Brain pericyte (primary cell): ENCODE measurements around the gene SLC35E2B.
A peak's percentile ranks its signal among the peaks of the same experiment; 100 is the strongest.
"Not testable (repeated sequence)": the region's sequence is repeated elsewhere in the genome, so short reads cannot be mapped to it uniquely, and the experiment has no call there.

Source experiments
- DNase-seq: peaks from one replicate; pipeline ENCODE4 v3.0.0-alpha.2; 2012; ENCODE audit warnings: low read depth, low spot score

SLC35E2B gene

GRCh38 chr1:1674806-1675205 lies 17.8 kb downstream of the SLC35E2B start:
- not testable (repeated sequence) for DNase-seq

GRCh38 chr1:1672181-1672965 lies 20.2 kb downstream of the SLC35E2B start:
- no peak for DNase-seq

DNA sequence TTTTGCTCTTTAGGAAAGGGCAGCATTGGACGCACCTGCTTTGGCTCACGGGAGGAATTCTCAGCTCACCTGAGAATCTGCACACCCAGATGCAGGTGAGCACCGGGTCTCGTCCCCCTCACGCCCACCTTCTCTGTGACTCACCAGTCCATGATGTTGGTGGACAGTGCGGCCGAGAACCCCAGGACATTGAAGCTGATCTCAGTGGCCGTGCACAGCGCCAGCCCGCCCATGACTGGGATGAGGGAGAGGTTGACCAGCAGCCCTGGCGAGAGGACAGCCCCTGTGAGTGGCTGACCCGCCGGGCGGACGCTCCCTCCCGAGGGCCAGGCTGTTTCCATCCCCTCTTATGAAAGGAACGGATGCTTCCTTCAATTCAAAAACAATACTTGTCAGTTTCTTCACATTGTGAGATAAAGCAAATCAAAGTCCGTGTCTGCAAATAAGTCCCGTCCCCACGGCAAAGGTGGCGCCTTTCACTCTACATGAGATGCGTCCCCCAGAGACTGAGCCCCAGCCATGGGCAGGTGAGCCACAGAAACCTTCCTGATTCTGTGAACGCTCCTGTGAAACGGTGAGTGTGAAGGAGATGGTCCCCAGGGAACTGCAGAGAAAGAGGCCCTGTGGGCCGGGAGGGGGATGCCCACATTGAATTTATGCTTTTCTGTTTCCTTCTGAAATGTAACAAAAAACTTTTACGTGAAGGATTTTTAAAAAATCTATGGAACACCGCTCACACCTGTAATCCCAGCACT lies 21.1 kb downstream of the SLC35E2B start:
- no peak for DNase-seq

GRCh38 chr1:1670866-1671265 lies 21.7 kb downstream of the SLC35E2B start:
- DNase-seq = no peak

DNA sequence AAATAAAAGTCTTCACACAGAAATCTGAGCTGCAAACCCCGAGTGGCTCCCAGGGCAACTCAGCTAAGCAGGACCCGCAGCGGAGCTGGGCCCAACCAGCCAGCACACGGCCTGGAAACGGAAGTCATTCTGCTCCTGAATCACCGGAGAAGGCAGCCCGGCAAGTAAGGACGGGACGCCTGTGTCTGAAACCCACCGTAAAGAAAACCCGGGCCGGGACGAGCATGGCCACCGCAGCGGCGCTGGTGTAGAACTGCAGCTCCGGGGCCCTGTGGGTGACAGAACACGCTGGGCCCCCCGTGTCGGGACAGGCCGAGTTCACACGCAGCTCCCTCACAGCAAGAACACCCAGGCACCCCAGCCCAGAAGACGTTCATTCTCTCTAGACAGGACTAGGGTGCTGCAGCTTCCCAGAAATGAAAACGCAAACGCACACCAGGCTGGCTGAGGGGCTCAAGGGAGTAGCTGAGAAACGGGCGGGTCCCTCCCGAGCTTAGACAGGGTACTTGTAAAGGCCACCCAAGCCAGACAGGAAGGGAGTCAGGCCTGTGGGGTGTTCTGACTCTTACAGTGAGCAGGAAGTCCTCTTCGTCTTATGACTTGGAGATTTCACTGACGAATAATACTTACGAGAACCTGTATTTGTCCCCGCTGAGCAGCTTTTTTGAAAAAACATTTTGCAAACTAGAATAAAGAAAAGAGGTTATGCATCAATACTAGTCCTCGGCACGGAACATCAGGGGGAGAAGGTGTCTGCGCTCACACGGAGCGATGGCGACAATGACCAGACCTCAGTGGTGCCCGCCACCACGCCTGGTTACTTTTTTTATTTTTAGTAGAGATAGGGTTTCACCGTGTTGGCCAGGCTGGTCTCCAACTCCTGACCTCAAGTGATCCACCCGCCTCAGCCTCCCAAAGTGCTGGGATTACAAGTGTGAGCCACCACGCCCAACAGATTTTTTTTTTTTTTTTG lies 22.8 kb downstream of the SLC35E2B start:
- DNase-seq = no peak

DNA sequence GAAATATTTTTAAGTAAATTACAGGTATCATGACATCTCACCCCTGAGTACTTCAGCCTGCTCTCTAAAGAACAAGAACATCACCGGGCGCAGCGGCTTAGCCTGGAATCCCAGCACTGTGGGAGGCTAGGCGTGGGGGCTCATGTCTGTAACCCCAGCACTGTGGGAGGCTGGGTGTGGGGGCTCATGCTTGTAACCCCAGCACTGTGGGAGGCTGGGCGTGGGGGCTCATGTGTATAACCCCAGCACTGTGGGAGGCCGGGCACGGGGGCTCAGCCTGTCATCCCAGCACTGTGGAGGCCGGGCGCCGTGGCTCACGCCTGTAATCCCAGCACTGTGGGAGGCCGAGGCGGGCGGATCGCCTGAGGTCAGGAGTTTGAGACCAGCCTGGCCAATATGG lies 26.1 kb downstream of the SLC35E2B start:
- no peak for DNase-seq

DNA sequence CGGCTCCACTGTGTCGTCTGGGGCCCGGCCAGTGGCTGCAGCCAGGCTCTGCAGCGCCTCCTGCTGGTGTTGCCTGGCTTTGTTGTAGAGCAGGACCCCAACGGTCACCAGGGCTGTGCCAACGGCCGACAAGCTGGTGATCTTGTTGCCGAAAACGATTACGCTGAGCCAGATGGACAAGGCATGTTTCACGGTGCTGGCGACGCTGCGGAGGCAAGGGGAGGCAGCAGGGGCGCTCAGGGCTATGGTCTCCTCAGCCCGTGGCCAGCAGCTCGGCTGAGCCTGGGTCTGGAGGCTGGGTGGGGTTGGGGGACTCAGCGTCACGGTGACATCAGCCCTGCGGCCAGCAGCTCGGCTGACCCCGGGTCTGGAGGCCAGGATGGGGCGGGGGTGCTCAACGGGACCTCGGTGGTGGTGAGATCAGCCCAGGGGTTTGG lies 26.8 kb downstream of the SLC35E2B start:
- DNase-seq = no peak

GRCh38 chr1:1664941-1665814 lies 27.4 kb downstream of the SLC35E2B start:
- DNase-seq = no peak

- DNase-seq = not testable (repeated sequence)
Observed at GRCh38 chr1:1664318-1664717, 28.3 kb downstream of the SLC35E2B start.

- DNase-seq = not testable (repeated sequence)
Observed at GRCh38 chr1:1662830-1663560, 29.6 kb downstream of the SLC35E2B start.

DNA sequence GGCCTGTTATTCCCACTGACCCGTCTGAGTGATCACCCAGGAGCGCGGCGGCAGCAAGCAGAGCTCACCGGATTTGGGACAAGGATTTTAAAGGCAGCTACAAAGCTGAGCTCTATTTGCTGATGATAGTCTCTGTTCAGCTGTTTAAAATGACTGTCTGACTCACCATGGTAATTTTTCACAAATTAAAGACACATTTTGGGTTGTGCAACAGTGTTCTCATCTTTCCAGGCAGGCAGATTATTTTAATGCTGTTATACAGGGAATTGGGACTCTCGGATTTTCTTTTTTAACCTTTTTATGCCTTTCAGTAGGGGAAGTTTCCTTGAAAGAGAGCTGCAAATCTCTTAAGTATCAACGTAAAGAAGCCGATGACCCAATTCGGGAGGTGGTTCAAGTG lies 30.2 kb downstream of the SLC35E2B start:
- not testable (repeated sequence) for DNase-seq

DNA sequence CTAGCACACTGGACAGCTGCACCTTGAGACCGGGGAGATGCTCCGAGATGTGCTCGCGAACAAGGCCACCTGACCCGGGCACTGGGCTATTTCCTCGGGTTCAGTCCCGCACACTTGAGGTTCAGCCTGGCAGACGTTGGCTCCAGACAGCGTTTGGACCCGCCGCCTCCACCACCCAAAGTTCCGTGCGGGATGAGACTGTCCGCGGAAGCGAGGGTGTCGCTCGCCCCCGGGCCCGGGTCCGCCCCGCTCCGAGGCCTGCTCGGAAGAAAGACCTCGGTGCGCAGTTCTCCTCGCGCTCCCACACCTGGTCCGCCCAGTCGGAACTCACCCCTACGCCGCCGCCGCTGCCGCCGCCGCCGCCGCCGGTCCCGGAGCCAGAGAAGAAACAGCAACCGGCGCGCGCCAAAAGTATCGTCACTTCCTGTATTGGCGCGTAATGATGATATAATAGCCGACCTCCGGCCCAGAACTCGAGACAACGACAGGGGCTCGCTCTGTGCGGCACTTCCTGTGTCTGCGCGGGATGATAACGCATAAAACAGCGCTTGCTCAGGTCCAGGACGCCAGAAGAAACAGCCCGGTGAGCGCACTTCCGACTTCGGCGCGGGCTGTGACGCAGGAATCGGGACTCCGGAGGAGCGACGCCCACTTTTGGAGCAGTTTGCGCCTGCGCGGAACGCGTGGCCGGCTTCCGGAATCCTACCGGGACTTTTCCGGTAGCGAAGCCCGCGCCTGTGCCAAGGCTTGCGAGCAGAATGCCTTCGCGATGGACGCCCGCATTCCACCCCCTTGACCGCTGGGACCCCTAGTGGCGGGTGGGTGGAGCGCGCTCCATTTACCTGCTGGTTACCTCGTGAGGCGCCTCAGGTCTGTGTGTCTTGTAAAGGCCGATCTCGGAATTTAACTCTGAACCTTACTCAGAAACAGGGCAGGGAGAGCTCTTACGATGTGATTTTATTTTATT lies 33.7 kb downstream of the SLC35E2B start, which contains the start of gene CDK11B:
CDK11B (minus strand) TSS at position 422 of the 967 bp plus-strand sequence. CDS start 1,519 bp downstream, outside the sequence.
- peak; percentile 97 for DNase-seq

DNA sequence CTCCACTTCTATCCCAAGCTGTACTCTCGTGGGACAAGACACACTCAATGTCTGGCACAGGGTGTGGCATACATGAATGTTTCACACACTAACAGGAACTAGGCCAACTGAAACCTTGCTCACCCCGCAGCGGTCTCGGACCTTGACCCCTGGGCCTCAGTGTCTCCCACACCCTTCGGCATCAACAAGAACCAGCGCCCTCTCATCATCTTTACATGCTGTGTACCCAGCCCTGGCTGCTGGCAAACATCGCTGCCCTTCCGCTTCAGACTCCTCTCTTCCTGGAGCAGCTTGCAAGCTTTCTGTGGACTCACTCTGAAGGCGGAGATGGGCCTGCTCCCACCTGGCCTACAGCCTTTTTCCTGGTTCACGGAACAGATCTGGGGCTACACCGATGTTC lies 44.3 kb downstream of the SLC35E2B start:
- DNase-seq = not testable (repeated sequence)

GRCh38 chr1:1647567-1648241 lies 44.9 kb downstream of the SLC35E2B start:
- not testable (repeated sequence) for DNase-seq

GRCh38 chr1:1646326-1646725 lies 46.3 kb downstream of the SLC35E2B start:
- not testable (repeated sequence) for DNase-seq

DNA sequence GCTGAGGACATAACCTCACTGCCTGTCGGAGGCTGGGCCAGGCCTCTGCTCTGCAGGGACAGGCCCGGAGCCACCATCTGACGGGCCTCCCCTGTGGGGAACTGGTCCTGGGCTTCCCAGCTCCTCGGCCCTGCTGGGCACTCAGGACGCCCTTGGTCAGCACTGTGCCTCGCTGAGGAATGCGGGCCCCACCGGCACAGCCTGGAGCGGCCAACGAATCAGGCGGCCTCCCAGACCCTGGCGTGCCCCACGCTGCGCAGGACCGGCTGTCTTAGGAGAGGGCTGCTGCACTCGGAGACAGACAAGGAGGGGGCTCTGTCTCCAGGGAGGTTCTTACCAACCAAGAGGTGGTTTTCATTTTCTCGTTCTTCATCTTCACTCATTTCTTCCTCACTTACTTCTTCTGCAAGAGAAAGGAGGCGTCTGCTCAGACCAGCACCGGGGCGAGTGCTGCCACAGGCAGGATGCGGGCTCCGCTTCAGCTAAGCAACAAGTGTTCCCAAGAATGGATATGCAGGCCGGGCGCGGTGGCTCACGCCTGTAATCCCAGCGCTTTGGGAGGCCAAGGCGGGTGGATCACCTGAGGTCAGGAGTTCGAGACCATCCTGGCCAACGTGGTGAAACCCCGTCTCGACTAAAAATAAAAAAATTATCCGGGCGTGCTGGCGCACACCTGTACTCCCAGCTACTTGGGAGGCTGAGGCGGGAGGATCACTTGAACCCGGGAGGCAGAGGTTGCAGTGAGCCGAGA lies 51.7 kb downstream of the SLC35E2B start:
- DNase-seq = not testable (repeated sequence)

DNA sequence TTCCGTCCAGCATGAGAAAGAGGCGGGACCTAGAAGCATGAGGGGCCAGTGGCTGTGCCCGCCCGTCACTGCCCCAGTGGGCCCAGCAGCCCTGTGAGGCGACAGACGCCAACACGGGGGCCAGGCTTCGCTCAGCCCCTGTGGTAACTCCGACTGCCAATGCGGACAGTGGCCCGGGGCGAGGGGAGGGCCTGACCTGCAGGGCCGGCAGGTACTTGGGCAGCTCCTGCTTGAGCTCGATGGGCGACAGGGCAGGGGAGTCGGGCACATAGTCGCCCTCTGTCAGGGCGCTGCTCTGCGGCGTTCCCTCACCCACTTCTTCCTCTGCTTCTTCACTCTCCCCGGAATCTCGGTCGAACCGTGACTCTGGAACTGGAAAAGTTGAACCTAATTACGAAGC lies 52.5 kb downstream of the SLC35E2B start:
- DNase-seq = not testable (repeated sequence)
